Measurements from ENCODE around the gene IKBKG.
"Not testable (repeated sequence)": the region's sequence is repeated elsewhere in the genome, so short reads cannot be mapped to it uniquely, and the experiment has no call there.

The IKBKG gene

GRCh38 chrX:154525606-154526490 lies 21.6 kb upstream of the IKBKG start:
- no peak for DNase-seq (ENCODE audit: low read depth, low spot score)

GRCh38 chrX:154526901-154527675 lies 20.3 kb upstream of the IKBKG start:
- peak; percentile 13 for DNase-seq (ENCODE audit: low read depth, low spot score)

- no peak for DNase-seq (ENCODE audit: low read depth, low spot score)
Measured at GRCh38 chrX:154529206-154529612, 18.2 kb upstream of the IKBKG start.

- DNase-seq (ENCODE audit: low read depth, low spot score), result no peak
Measured at GRCh38 chrX:154530286-154530685, 17.1 kb upstream of the IKBKG start.

- no peak for DNase-seq (ENCODE audit: low read depth, low spot score)
Measured at GRCh38 chrX:154531626-154532025, 15.8 kb upstream of the IKBKG start.

GRCh38 chrX:154532690-154533089 lies 14.7 kb upstream of the IKBKG start:
- DNase-seq (ENCODE audit: low read depth, low spot score), result no peak

- DNase-seq (ENCODE audit: low read depth, low spot score), result peak; percentile 78
Measured at GRCh38 chrX:154534526-154535322, 12.7 kb upstream of the IKBKG start.

- DNase-seq (ENCODE audit: low read depth, low spot score), result no peak
Measured at GRCh38 chrX:154535892-154536291, 11.5 kb upstream of the IKBKG start.

GRCh38 chrX:154539077-154539476 lies 8.3 kb upstream of the IKBKG start:
- DNase-seq (ENCODE audit: low read depth, low spot score), result no peak

GRCh38 chrX:154540365-154540764 lies 7.1 kb upstream of the IKBKG start:
- not testable (repeated sequence) for DNase-seq (ENCODE audit: low read depth, low spot score)

GRCh38 chrX:154540897-154541535 lies 6.4 kb upstream of the IKBKG start:
- no peak for DNase-seq (ENCODE audit: low read depth, low spot score)

GRCh38 chrX:154541589-154541895 lies 5.9 kb upstream of the IKBKG start:
- no peak for DNase-seq (ENCODE audit: low read depth, low spot score)

- peak; percentile 11 for DNase-seq (ENCODE audit: low read depth, low spot score)
Measured at GRCh38 chrX:154541896-154542722, 5.3 kb upstream of the IKBKG start.

GRCh38 chrX:154542723-154543424 lies 4.5 kb upstream of the IKBKG start:
- no peak for DNase-seq (ENCODE audit: low read depth, low spot score)

- no peak for DNase-seq (ENCODE audit: low read depth, low spot score)
Measured at GRCh38 chrX:154545673-154546274, 1.6 kb upstream of the IKBKG start.

- DNase-seq (ENCODE audit: low read depth, low spot score), result peak; percentile 58
Measured at GRCh38 chrX:154546354-154547244, 821 bp upstream of the IKBKG start, which contains the start of gene G6PD. Gene G6PD (minus strand): TSS chrX:154546846. CDS start chrX:154546155, 691 bp downstream.

- DNase-seq (ENCODE audit: low read depth, low spot score), result no peak
Measured at GRCh38 chrX:154548028-154548316, 552 bp downstream of the IKBKG start.

GRCh38 chrX:154549766-154550165 lies 2.3 kb downstream of the IKBKG start:
- DNase-seq (ENCODE audit: low read depth, low spot score), result no peak
